GM19193 (cell line): ENCODE results near the gene BANP.

ENCODE experiments used
- POLR2A ChIP-seq: IDR thresholded peaks from 4 replicates; pipeline ENCODE4 v1.6.1; 2011; ENCODE audit not compliant: insufficient read depth, insufficient read length; ENCODE audit errors: extremely low read depth

Gene BANP

DNA sequence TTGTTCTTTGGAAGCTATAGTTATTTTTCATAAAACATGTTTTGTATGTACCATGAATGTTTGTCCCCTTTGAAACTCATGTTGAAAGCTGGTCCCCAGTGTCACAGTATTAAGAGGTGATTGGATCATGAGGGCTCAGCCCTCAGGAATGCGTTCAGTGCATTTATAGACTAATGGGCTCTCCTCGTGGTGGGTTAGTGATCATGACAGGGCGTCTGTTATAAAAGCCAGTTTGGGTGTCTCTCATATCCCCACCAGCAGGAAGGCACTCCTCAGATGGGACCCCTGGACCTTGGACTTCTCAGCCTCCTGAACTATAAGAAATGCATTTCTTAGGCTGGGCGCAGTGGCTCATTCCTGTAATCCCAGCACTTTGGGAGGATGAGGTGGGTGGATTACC, 10.4 kb downstream of the BANP start:
- TF ChIP-seq POLR2A: no peak

DNA sequence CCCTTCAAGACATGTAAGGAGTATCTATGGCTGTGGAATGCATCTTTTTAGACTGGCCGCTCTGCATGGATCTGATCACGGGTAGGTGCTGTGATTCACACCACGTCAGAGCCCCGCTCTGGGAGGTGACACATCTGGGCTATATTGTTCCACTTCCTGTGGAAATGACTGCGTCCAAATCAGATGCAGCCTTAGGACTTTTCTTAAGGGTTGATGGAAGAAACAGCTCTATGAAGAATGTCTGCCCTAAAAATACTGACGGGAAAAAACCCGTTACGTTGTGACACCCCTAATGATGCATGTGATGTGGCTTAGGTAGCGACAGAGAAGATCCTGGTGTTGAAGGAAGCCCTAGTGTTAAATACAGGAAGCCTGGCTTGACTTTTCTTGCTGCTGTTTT, 12.2 kb downstream of the BANP start:
- no peak for TF ChIP-seq POLR2A

DNA sequence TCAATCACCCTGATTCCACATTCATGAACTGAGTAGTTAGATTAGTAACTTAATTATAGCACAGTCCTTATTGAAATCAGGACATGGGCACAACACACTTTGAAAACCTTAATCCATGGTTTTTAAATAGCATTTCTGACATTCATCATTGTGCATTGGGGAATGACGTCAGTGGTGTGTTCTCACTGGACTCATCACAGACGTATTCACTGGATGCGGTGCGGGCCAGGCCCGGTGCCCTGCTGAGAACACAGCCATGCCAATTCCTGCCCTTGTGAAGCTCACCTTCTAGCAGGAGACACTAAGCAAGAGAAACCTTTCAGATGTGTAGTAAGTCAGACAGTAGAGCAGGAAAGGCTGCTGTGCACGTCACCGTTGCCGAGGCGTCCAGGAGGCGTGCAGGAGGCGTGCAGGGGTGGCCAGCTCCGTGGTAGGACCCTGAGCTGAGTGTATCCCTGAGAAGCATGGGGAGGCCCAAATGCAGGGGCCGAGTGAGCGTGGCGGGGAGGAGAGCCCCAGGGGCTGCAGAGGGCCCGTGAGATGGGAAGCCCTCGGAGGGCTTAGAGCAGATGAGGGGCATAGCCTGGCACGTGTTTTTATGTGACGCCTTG, 12.9 kb downstream of the BANP start:
- no peak for TF ChIP-seq POLR2A

DNA sequence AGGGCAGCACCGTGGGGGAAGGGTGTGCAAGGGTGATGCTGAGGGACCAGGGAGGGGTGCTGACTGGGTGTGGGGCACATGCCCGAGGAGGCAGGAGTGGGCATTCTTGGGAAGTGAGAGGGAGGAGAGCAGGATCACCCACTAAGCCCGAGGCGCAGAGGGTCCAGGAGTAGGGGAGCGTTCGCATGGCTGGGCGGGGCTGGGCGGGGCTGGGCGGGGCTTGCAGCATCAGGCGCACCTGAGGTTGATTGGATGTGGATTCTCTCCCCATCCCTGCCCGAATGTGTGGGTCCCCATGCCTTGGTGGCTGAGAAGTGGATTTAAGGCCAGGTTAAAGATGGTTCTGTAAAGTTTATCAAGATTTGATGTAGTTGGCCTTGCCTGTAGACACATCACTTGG, 14.2 kb downstream of the BANP start:
- TF ChIP-seq POLR2A: no peak

GRCh38 chr16:87966064-87966645, 14.9 kb downstream of the BANP start:
- no peak for TF ChIP-seq POLR2A

DNA sequence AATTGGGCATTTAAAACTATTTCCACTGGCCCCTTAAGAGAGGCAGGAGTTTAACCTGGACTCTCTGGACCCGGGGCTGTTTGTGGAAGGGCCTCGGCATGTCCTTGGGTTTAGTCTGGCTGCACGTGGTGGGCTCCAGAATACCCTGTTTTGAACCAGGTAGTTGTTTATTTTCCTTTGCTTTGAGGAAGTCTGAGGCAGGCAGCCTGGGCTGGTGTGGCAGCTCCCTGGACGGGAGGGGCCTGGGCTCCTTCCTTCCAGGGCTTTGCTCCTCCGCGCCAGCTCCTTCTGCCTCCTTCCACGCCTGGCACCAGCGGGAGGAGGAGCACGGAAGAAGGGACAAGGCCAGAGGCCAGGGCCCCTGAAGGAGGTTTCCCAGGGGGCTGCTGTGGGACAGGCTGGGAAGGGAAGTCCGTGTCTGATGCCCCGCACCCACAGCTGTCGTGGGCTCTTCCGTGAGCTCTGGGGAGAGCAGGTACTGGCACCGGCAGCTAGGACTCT, 15.5 kb downstream of the BANP start:
- no peak for TF ChIP-seq POLR2A

- TF ChIP-seq POLR2A: no peak
Observed at GRCh38 chr16:87968541-87968940, 17.3 kb downstream of the BANP start.

DNA sequence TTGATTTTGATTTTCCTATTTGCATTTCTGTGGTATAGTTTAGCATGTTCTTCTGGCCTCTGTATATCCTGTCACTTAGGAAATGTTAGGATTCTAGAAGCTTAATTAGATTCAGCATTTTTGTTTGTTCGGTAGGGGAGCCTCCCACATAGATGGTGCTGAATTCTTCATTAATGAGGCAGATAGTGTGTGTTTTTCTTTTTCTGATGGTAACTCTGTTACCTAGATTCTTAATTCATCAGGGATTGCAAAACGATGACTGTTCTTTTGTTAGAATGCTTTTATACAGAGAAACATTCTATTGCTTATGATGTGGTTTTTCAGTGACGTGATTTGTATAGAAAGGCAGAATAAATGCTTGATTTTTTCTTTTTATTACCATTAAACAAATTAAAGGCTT, 19.0 kb downstream of the BANP start:
- no peak for TF ChIP-seq POLR2A

GRCh38 chr16:87971933-87972332, 20.7 kb downstream of the BANP start:
- no peak for TF ChIP-seq POLR2A

DNA sequence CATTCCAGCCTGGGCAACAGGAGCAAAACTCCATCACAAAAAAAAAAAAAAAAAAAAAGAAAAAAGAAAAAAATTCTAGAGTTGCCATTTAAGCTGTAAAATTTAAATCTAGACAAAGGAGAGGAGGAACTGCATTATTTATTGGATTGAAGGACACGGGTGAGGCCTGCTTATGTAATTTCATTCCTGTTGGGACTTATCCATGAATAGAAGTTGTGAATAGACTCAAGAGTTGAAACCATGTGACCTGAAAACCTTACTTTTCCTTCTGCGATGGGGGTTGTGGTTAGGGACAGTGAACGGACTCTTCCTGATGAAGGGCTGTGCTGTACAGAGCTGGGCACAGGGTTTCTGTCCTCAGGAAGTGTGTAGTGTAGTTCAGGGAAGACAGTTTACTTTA, 22.5 kb downstream of the BANP start:
- TF ChIP-seq POLR2A: no peak

DNA sequence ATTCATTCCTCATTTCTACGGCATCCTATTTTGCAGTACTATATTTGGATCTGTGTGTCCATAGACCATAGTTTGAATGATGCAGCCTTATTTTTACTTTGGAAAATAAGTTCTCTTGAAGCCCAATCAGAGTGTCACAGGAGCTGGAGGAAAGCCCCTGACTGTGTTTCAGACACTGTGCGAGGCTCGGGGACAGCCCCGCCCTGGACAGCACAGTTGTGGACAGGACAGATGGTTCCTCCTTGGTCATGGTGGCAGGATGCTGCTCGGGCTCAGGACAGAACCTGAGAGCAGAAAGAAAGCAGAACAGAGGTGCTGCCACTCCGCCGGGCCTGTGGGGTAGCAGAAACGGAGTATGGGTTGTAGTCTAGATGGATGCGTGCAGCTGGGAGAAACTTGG, 22.9 kb downstream of the BANP start:
- TF ChIP-seq POLR2A: no peak

GRCh38 chr16:87976665-87977064, 25.4 kb downstream of the BANP start:
- TF ChIP-seq POLR2A: no peak

DNA sequence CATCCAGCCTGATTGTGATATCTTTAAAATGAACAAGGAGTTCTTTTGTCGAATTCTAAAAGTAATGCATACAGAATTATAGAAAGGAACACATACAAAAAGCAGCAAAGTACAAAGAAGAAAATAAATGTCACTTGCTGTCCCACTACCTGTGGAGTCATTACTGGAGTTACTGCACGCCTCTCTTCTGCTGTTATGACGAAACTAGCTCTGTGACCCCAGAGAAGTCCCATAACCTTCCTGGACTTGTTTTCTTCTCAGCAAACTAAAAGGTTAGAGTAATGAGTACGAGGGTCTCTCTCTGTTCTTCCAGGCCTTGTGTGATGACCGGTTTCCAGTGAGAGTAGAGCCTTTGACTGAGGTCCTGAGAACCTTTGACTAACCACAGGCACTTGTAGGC, 26.9 kb downstream of the BANP start:
- TF ChIP-seq POLR2A: no peak

DNA sequence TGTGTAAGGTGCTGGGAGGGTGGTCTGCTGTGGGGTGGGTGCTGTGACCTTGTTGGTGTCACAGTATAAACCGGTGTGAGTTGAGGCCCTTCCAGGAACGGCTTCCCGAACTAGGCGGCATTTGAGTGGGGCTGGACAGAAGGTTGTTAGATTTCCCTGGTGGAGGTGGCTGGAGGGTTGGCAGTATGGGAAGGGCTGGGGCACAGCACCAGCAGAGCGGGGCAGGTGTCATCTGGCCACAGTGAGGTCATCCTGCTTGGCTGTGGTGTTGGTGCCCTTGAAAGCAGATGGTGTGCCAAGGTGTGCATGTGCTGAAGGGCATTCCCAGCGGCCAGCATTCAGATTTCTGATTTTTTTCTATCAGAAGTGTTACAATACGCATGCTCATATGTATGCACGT, 28.1 kb downstream of the BANP start:
- no peak for TF ChIP-seq POLR2A

GRCh38 chr16:87982581-87983041, 31.4 kb downstream of the BANP start:
- no peak for TF ChIP-seq POLR2A

DNA sequence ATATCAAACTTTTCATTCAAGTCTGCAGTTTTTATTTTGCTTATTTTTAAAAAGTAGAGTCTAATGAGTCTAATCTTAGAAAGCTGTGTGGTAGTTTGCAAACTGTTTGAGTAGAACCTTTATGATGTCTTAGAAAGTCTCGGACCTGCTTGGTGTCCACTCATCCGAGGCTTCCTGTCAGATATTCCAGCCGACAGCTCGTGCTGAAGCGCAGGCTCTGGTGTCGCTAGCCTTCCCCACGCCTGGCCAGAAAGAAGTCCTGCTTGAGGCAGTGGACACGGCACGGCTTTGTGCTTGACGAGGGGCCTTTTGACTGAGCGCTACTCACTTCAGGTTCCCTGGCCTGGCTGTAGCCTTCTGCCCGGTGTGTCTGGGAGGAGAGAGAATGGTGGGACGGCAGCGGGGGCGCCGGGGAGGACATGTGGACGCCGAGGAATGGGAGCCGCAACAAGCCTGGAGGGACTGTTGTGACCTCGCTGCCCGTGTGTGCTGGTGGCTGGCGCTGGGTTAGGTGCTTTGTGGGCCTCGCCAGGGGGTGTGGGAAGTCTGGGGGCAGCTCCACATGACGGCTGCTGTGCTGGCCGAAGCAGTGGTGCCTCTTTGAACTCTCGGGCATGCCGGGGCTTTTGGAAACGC, 33.5 kb downstream of the BANP start:
- TF ChIP-seq POLR2A: no peak
